Fibroblast of lung (primary cell): Measurements from ENCODE around the gene SLC39A7.
A peak's percentile ranks its signal among the peaks of the same experiment; 100 is the strongest.

Experiments
- EZH2 ChIP-seq: IDR thresholded peaks from 2 replicates; pipeline ENCODE4 v1.5.1; 2012; ENCODE audit warnings: low read length, control low read depth, mild to moderate bottlenecking; ENCODE audit errors: missing control alignments
- TF ChIP-seq, protein P1 (sequence below), 2 donors: IDR thresholded peaks in 1 of 2; conservative IDR thresholded peaks in 1 of 2; 1 replicate in 1 of 2; 2 replicates in 1 of 2; pipeline ENCODE4 v1.5.1; 2011 to 2012; ENCODE audit warnings: low read length in 2 of 2, control low read depth in 1 of 2, inconsistent platforms in 1 of 2, low read depth in 1 of 2, mild to moderate bottlenecking in 1 of 2

- TF ChIP-seq, protein P1, sequence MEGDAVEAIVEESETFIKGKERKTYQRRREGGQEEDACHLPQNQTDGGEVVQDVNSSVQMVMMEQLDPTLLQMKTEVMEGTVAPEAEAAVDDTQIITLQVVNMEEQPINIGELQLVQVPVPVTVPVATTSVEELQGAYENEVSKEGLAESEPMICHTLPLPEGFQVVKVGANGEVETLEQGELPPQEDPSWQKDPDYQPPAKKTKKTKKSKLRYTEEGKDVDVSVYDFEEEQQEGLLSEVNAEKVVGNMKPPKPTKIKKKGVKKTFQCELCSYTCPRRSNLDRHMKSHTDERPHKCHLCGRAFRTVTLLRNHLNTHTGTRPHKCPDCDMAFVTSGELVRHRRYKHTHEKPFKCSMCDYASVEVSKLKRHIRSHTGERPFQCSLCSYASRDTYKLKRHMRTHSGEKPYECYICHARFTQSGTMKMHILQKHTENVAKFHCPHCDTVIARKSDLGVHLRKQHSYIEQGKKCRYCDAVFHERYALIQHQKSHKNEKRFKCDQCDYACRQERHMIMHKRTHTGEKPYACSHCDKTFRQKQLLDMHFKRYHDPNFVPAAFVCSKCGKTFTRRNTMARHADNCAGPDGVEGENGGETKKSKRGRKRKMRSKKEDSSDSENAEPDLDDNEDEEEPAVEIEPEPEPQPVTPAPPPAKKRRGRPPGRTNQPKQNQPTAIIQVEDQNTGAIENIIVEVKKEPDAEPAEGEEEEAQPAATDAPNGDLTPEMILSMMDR (conservative IDR thresholded peaks at IDR 0.05 in 1 of 2, IDR thresholded peaks at IDR 0.05 in 1 of 2; ENCODE audit: low read depth in 1 of 2, low read length in 2 of 2), result peak; percentile 88 to 91
- TF ChIP-seq EZH2, result no peak
Measured at GRCh38 chr6:33247977-33248642, 47.4 kb downstream of the SLC39A7 start.
